Ascending aorta (tissue), 2 donors: ENCODE measurements around the gene RMI2. TPM values are rescaled to one million over a fixed set of nuclear protein-coding genes. Genes with fewer than 3 reads are reported as not detected.

ENCODE experiments used
- DNase-seq, 2 donors: peaks; one replicate each; pipeline ENCODE4 v3.0.0-alpha.2; 2019; ENCODE audit warnings: low spot score in 2 of 2
- H3K27ac ChIP-seq, 2 donors: fragments of 200-600 bp; sonication (generic); one replicate each; pipeline ENCODE4 v1.5.1; 2016 to 2017; ENCODE audit warnings: mild to moderate bottlenecking in 1 of 2
- H3K27me3 ChIP-seq: fragments of 200-600 bp; sonication (generic); one replicate; pipeline ENCODE4 v1.5.1; 2017
- H3K36me3 ChIP-seq, 2 donors: fragments of 200-600 bp; sonication (generic); one replicate each; pipeline ENCODE4 v1.5.1; 2016
- H3K4me1 ChIP-seq, 2 donors: fragments of 200-600 bp; sonication (generic); one replicate each; pipeline ENCODE4 v1.5.1; 2016 to 2017; ENCODE audit warnings: mild to moderate bottlenecking in 1 of 2
- H3K4me3 ChIP-seq, 2 donors: fragments of 200-600 bp; sonication (generic); one replicate each; pipeline ENCODE4 v1.5.1; 2016 to 2017; ENCODE audit warnings: mild to moderate bottlenecking in 1 of 2
- H3K9me3 ChIP-seq, 2 donors: fragments of 200-600 bp; sonication (generic); one replicate each; pipeline ENCODE4 v1.5.1; 2016
- intact Hi-C: fragments of 100-400 bp; cut with DNase I; formaldehyde crosslinking; loops from one replicate; pipeline ENCODE4 v1.15.1; 2023
- total RNA-seq: library from RNA; depleted of rRNA; stranded (reverse); fragments of >200 nt; gene quantifications from one replicate; pipeline ENCODE4 v1.1.0, GENCODE V29; 2016
- TF ChIP-seq, protein P1 (sequence below), 3 experiments: fragments of 200-600 bp in 2 of 3; fragments of 450-650 bp in 1 of 3; sonication (generic) in 2 of 3; IDR thresholded peaks; one replicate each; pipeline ENCODE4 v1.5.1; 2016 to 2019; ENCODE audit warnings: antibody characterized with exemption in 3 of 3, mild to moderate bottlenecking in 1 of 3, moderate library complexity in 1 of 3

RMI2 gene
- total RNA-seq, 1 donor from 2014 or later, result not detected

DNA sequence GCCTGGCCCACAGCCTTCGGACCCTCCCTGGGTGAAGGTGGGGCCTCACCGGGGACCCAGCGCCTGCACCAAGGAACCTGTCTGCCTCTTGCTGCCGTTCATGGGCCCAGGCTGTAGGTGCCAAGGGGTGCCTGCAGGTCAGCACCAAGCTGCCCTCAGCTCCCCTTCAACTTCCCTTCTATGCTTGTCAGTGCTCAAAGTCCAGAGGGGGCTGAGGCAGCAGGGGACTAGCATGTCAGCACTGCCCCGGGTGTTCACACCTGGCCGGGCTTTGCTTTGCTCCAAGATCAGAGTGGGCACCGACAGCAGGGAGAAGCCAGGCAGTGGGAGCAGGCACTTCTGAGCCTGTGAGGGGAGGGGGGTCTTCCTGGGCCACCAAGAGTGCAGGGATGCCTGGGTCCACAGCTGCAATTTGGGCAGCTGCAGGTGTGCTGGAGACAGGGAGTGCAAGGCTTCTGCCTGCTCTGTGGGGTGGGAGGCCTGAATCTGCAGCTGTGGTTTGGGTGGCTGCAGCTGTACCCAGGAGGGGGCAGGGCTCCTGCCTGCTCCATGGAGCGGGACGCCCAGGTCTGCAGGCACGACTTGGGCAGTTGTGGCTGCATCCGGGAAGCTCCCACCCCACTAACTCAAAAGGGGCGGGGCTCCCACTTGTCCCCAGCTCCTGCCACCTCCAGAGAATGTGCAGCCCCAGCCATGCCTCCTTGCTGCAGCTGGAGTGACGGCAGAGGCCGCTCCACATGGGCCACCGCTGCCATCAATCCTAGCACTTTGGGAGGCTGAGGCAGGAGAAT is 36.6 kb upstream of the RMI2 start:
- no peak overlapping the region for H3K4me3 ChIP-seq
- H3K27me3 ChIP-seq, result no peaks in the 10 kb centered on the region
- no peak for DNase-seq
- no peaks in the 10 kb centered on the region for H3K9me3 ChIP-seq
- no peaks in the 10 kb centered on the region for H3K36me3 ChIP-seq
- intact Hi-C loops, result no loop called here
- no peak overlapping the region for H3K27ac ChIP-seq
- TF ChIP-seq, protein P1, sequence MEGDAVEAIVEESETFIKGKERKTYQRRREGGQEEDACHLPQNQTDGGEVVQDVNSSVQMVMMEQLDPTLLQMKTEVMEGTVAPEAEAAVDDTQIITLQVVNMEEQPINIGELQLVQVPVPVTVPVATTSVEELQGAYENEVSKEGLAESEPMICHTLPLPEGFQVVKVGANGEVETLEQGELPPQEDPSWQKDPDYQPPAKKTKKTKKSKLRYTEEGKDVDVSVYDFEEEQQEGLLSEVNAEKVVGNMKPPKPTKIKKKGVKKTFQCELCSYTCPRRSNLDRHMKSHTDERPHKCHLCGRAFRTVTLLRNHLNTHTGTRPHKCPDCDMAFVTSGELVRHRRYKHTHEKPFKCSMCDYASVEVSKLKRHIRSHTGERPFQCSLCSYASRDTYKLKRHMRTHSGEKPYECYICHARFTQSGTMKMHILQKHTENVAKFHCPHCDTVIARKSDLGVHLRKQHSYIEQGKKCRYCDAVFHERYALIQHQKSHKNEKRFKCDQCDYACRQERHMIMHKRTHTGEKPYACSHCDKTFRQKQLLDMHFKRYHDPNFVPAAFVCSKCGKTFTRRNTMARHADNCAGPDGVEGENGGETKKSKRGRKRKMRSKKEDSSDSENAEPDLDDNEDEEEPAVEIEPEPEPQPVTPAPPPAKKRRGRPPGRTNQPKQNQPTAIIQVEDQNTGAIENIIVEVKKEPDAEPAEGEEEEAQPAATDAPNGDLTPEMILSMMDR (IDR thresholded peaks at IDR 0.05), result no peak
- H3K4me1 ChIP-seq, result no peaks in the 10 kb centered on the region

DNA sequence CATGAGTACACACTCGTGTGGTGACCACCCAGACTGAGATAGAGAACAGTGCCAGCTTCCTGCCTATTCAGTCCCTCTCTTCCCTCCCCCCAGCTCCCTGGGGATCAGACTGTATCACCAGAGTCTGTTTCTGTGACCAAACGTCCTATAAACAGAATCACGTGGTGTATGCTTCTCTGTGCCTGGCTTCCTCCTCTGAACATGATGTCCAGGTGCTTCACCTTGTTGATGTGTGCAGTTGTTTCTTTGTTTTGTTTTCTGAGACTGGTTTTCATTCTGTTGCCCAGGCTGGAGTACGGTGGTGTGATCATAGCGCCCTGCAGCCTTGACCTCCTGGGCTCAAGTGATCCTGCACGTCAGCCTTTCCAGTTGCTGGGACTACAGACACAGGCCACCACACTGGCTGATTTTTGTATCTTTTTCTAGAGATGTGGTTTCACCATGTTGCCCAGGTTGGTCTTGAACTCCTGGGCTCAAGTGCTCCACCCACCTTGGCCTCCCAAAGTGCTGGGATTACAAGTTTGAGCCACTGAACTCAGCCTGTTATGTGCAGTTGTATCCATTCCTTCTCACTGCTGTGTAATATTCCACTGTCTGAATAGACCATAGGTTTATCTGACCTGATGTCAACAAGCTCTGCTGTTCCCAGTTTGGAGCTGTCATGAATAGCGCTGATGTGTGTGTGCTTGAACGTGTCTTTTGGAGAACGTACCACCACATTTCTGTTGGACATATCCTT is 35.2 kb upstream of the RMI2 start:
- TF ChIP-seq, protein P1 (IDR thresholded peaks at IDR 0.05), result no peak
- no peak overlapping the region for H3K27ac ChIP-seq
- no peaks in the 10 kb centered on the region for H3K36me3 ChIP-seq
- no peaks in the 10 kb centered on the region for H3K27me3 ChIP-seq
- no peak for DNase-seq
- H3K9me3 ChIP-seq, result no peaks in the 10 kb centered on the region
- intact Hi-C loops, result no loop called here
- H3K4me1 ChIP-seq, result no peaks in the 10 kb centered on the region
- H3K4me3 ChIP-seq, result no peak overlapping the region

DNA sequence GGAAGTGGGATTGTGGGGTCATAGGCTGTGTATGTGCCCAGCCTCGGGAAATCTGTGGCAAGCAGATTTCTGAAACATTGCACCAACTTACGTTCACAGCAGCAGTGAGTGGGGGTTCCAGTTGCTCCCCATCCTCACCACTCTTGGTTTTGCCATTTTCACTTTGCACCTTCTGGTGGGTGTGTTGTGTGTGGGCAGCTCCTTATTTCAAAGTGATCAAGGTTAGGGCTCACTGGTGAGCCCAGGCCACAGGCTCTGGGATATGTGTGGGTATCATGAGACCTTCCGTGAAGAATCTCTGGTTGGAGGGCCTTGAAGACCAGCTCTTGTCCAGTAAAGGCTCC is 34.7 kb upstream of the RMI2 start:
- Histone ChIP-seq H3K4me1 (no peaks in the 10 kb centered on the region), H3K36me3 (no peaks in the 10 kb centered on the region), H3K4me3 (no peak overlapping the region), H3K27ac (no peak overlapping the region), H3K9me3 (no peaks in the 10 kb centered on the region), H3K27me3 (no peaks in the 10 kb centered on the region)
- TF ChIP-seq, protein P1 (IDR thresholded peaks at IDR 0.05), result no peak
- intact Hi-C loops, result no loop called here
- DNase-seq, result no peak

DNA sequence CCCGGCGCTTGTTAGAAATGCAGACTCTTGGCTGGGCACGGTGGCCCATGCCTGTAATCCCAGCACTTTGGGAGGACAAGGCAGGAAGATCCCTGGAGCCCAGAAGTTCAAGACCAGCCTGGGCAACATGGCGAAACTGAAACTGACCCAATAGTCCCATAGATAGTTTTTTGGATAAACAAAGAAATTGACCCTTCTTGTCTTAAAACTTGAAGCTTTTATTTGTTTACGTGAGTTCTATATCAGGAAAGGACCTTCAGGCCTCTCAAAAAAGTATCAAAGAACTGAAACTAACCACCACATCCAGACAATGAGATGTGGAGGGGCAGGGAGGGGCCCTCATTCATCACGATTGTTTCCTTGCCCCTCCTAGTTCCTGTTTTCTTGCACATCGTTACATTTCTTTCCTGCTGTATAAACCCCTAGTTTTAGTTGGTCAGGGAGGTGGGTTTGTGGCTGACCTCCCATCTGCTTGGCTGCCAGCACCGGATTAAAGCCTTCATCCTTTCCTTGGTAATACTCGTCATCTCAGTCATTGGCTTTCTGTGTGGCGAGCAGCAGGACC is 34.2 kb upstream of the RMI2 start:
- Histone ChIP-seq H3K9me3 (no peaks in the 10 kb centered on the region), H3K36me3 (no peaks in the 10 kb centered on the region), H3K27ac (no peak overlapping the region), H3K27me3 (no peaks in the 10 kb centered on the region), H3K4me1 (no peaks in the 10 kb centered on the region), H3K4me3 (no peak overlapping the region)
- no peak for DNase-seq
- intact Hi-C loops, result no loop called here
- TF ChIP-seq, protein P1 (IDR thresholded peaks at IDR 0.05), result no peak

DNA sequence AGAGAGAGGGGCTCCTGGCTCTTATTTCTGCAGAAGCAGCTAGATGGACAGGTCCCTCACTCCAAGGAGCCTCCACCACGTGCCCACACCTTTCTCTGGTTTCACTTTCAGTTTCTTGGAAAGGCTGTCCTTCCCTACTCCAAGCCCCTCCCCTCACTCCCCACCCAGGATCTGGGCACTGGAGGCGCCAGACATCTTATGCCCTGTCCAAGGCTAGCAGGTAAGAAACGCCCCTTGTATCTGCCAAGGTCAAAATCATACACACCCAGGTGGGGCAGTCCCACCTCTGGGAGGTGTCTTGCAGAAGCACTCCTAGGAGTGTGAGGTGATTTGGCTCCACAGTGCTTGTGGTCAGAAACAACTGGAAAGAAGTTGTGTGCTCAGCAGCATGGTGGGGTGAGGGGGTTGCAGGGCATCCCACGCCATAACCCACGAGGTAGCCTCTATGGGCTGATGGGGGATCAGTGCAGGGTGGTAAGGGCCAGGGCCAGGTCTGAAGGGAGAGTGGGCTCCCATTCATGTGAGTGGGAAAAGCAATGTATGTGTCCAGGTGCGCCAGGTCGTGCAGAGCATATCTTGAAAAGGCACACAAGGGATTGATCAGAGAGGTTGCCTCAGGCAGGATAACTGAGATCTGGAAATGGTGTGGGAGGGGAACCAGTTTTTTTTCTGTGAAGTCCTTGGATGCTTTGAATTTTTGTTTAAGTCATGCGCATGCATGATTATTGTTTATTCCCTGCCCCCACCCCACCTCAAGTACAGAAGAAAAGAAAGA is 32.4 kb upstream of the RMI2 start:
- Histone ChIP-seq H3K27me3 (no peaks in the 10 kb centered on the region), H3K4me3 (no peak overlapping the region), H3K27ac (no peak overlapping the region), H3K4me1 (no peaks in the 10 kb centered on the region), H3K9me3 (no peaks in the 10 kb centered on the region), H3K36me3 (no peaks in the 10 kb centered on the region)
- intact Hi-C loops, result no loop called here
- no peak for DNase-seq
- TF ChIP-seq, protein P1 (IDR thresholded peaks at IDR 0.05), result no peak
